GM21447 (cell line): ENCODE data around the gene CAMK1D.
"Not testable (repeated sequence)": the region's sequence is repeated elsewhere in the genome, so short reads cannot be mapped to it uniquely, and the experiment has no call there.

Experiments
- ATAC-seq: cut with Tn5 transposase; IDR thresholded peaks from one replicate; pipeline ENCODE4 v1.9.1; 2021; ENCODE audit not compliant: unreplicated experiment

The CAMK1D gene

GRCh38 chr10:12546160-12546802 is 196.9 kb downstream of the CAMK1D start:
- ATAC-seq = not testable (repeated sequence)

- no peak for ATAC-seq
These were observed 198.0 kb downstream of the CAMK1D start for GRCh38 chr10:12547301-12547771.

GRCh38 chr10:12549297-12549696 is 199.9 kb downstream of the CAMK1D start:
- ATAC-seq = no peak

GRCh38 chr10:12550994-12551393 is 201.6 kb downstream of the CAMK1D start:
- no peak for ATAC-seq

- no peak for ATAC-seq
These were observed 206.7 kb downstream of the CAMK1D start for GRCh38 chr10:12556039-12556438.

GRCh38 chr10:12559578-12560178 is 210.3 kb downstream of the CAMK1D start:
- ATAC-seq = no peak

- no peak for ATAC-seq
These were observed 212.0 kb downstream of the CAMK1D start for GRCh38 chr10:12561307-12561706.

GRCh38 chr10:12561720-12562119 is 212.4 kb downstream of the CAMK1D start:
- ATAC-seq = no peak

GRCh38 chr10:12563489-12563888 is 214.1 kb downstream of the CAMK1D start:
- no peak for ATAC-seq

GRCh38 chr10:12564173-12564572 is 214.8 kb downstream of the CAMK1D start:
- no peak for ATAC-seq

- ATAC-seq = no peak
These were observed 217.1 kb downstream of the CAMK1D start for GRCh38 chr10:12566161-12567115.

- ATAC-seq = no peak
These were observed 219.2 kb downstream of the CAMK1D start for GRCh38 chr10:12568391-12569009.

GRCh38 chr10:12572281-12572680 is 222.9 kb downstream of the CAMK1D start:
- ATAC-seq = no peak

- ATAC-seq = no peak
These were observed 228.3 kb downstream of the CAMK1D start for GRCh38 chr10:12577610-12578009.

GRCh38 chr10:12579954-12580858 is 230.9 kb downstream of the CAMK1D start:
- ATAC-seq = peak; percentile 91

GRCh38 chr10:12583891-12584595 is 234.7 kb downstream of the CAMK1D start:
- ATAC-seq = no peak

GRCh38 chr10:12586741-12587140 is 237.4 kb downstream of the CAMK1D start:
- ATAC-seq = no peak

- no peak for ATAC-seq
These were observed 238.1 kb downstream of the CAMK1D start for GRCh38 chr10:12587451-12587888.

GRCh38 chr10:12588091-12588860 is 238.9 kb downstream of the CAMK1D start:
- no peak for ATAC-seq
